ENCODE results near the gene IQGAP2. TPM values are rescaled to one million over a fixed set of nuclear protein-coding genes. Genes with fewer than 3 reads are reported as not detected.

The IQGAP2 gene
- polyA plus RNA-seq, 3 donors, result 5.6 to 17.8 (median 7.0) TPM

DNA sequence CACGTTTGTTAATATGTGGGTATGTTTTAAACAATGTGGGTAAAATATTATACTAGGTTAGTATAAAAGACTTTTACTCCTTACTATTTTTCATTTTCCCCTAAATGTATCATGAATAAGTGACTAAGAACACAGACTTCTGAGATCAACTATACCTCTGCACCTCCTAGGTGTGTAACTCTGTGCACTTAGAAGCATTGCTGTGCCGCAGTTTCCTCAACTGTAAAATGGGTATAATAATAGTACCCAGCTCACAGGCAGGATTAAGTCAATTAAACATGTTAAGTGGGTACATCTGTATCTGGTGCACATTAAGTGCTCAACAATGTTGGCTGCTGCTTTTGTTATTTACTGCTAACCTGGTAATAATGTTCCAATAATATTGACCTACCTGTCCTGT, 291.2 kb downstream of the IQGAP2 start:
- 50 to 71% (median 50%) methylated on average over 2 of the region's 2 CpGs for WGBS, 3 donors
- no peak overlapping the region for H3K27ac ChIP-seq (ENCODE audit: low read depth, low read length)

DNA sequence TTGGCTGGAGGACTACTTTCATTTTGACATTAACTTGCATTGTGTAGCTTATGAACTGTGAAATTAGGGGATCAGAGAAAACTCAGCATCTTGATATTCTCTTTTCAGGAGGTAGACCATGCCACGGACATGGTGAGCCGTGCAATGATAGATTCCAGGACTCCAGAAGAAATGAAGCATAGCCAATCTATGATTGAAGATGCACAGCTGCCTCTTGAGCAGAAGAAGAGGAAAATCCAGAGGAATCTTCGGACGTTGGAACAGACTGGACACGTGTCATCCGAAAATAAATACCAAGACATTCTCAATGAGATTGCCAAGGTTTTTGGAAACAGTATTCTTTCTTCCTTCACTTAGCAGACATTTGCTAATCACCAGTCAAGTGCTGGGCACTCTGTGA, 292.3 kb downstream of the IQGAP2 start:
- WGBS, 3 donors, result 88 to 92% (median 91%) methylated on average over 6 of the region's 6 CpGs
- H3K27ac ChIP-seq (ENCODE audit: low read depth, low read length), result no peak overlapping the region

DNA sequence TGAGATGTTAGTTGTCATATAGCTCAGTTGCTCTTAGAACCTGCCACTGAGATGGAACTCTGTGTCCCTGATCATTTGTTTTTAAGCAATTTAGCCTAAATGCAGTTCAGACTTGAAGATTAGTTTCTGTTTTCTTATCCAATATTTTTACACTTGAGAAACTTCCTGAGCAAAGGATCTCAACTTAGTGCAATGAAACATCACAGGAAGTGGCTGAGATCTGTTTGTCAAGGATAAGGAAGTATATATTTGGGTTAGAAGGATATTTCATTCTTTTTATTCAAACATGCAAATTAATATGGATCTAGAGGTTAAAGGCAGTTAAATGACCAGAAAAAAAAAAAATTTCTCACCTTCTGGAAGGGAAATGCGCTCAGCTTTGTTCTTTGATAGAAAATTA, 293.2 kb downstream of the IQGAP2 start:
- WGBS, 3 donors, result 71 to 83% (median 83%) methylated on average over 1 of the region's 1 CpG
- H3K27ac ChIP-seq (ENCODE audit: low read depth, low read length), result no peak overlapping the region

DNA sequence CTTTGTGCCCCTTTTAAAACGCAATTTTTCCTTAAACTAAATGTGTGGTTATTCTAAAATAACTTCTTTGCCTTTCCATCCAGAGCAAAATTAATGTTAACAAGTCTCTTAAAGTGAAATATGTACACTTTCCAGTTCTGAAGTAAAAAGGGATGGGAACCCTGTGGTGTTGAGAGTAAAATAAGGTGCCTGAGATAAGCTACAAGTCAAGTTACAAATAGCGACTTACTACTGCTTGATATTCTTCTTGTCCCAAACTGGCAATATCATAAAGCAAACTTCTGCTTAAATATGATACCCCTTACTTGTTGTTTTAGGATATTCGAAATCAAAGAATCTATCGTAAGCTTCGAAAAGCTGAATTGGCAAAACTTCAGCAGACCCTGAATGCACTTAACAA, 294.6 kb downstream of the IQGAP2 start:
- WGBS, 3 donors, result 97 to 98% (median 97%) methylated on average over 5 of the region's 5 CpGs
- no peak overlapping the region for H3K27ac ChIP-seq (ENCODE audit: low read depth, low read length)

DNA sequence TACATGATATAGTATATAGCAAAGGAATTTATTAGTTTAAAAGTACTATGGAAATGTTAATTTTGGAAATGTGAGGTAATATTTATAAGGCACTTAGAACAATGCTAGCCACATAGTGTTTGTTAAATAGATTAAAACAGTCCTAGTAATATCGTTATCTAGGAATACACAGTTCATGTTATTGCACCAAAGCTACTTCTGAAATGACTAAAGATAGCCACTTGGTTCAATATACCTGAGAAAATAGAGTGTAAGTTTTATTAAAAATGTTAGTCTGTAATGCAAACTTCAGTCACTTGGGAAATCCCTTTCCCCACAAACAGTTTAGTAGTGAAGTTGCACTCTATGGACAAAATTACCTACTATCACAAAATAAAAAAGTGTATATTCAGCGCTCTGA, 297.5 kb downstream of the IQGAP2 start:
- no peak overlapping the region for H3K27ac ChIP-seq (ENCODE audit: low read depth, low read length)
- 93 to 95% (median 94%) methylated on average over 2 of the region's 2 CpGs for WGBS, 3 donors

DNA sequence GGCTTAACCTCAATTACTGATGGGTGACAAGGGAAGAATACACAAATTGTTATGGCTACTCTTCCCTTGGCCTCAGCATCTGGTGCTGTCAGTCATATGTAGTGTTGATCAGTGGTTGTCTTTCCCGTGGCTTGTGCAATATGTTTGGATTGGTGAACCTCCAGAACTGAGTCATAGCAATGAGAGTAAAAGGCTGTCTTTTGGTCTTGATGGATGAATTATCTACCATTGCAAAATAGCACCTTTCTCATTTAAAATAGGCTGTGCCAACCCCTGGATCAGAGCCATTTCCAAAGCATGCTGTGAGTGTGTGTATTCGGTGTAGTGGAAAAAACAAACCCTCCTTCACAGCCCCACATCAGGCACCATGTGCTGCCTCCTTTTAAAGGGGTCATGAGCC, 298.2 kb downstream of the IQGAP2 start:
- no peak overlapping the region for H3K27ac ChIP-seq (ENCODE audit: low read depth, low read length)
- 54 to 80% (median 62%) methylated on average over 2 of the region's 2 CpGs for WGBS, 3 donors

DNA sequence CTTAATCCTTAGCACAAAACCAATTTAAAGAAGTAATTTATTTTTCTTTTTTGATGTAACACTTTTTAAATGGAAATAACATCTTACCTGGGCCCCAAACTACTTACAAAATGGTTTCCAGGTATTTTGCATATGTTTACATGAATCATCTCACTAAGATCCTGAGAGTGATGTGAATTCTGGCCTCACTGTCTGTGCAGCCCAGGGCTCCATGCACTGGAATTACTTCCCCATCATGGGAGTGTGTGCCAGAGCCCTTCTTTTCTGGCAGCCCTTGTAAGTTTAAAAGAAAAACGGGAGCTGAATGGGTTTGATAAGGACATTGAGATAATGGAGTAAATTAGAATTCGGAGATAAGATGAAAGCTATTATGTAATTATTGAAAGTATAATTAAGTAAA, 300.6 kb downstream of the IQGAP2 start:
- H3K27ac ChIP-seq (ENCODE audit: low read depth, low read length), result no peak overlapping the region
- 34 to 68% (median 63%) methylated on average over 2 of the region's 2 CpGs for WGBS, 3 donors

DNA sequence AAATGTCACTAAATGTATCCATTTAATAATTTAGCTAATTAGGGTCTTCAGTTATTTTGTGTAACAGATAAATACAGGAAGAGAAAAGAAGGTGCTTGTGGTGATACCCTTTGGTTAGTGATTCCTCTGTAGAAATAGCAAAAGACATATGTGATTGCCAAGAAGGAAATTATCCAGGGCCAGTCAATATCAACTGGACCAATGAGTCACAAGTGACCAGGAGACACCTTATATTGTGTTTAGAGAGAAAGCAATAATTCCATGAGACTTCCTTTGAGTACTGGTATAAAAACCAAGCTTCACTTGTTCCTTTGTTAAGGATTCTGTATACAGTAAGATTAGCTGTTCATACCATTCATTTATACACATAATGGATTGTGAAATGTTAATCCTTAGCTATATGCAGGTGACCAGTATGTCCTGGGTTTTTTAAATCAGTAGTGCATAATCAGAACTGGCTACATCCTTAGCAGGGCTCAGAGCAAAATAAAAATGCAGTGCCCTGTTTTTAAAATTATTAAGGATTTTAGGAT, 301.1 kb downstream of the IQGAP2 start:
- no peak overlapping the region for H3K27ac ChIP-seq (ENCODE audit: low read depth, low read length)

DNA sequence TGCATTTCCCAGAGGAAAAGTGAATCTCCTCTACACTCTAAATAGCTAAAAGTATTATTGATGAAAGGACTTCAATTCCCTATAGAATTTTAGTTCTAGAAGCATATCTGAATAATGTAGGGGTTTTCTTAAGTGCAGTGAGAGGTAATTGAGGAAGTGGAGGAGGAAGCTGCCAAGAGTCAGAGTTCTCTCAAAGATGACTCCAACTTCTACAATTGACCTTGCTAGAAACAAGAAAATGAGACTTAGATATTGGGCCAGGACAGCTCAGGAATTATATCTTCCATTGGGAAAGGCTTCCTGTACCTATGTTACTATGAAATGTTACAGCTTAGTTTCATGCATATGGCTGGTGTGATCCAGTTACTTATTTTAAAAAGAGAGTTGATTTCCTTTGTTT, 302.5 kb downstream of the IQGAP2 start:
- H3K27ac ChIP-seq (ENCODE audit: low read depth, low read length), result no peak overlapping the region

DNA sequence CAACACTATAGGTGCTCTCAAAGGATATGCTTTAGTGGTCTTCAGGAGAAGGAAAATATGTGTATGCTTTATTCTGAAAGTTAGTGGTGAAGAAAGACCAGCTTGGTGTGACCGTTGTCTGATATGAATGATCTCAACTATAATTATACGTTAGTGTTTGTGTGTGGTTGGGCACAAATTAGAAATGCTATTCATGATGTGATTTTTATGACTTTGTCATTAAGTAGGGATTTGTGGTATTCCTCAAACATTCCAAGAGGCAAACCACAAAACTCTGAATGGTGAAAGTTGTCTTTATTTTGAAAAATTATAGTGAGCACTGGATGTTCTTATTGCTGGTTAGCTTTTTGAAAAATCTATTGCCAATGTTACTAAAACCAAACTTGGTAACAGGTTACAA, 306.7 kb downstream of the IQGAP2 start:
- H3K27ac ChIP-seq (ENCODE audit: low read depth, low read length), result no peak overlapping the region
- WGBS, 3 donors, result 78 to 92% (median 87%) methylated on average over 2 of the region's 2 CpGs

DNA sequence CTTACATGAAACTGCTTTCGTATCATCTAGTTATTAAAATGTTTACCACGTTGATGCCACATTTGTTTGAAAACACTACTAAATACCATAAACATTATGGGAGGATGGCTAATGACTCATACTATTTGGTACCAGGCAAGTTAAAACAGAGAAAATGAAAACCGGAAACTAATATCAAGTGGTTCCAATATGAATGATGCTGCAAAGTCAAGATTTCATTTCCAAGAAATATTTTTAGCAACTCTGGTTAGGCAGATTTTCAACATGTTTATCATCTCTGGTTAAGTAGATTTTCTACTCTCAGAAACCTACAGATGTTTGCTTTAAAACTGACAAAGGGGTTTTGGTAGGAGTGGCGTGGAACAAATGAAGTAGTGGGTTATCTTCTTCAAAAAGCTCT, 307.9 kb downstream of the IQGAP2 start:
- H3K27ac ChIP-seq (ENCODE audit: low read depth, low read length), result no peak overlapping the region
- WGBS, 3 donors, result 77 to 92% (median 79%) methylated on average over 4 of the region's 4 CpGs

DNA sequence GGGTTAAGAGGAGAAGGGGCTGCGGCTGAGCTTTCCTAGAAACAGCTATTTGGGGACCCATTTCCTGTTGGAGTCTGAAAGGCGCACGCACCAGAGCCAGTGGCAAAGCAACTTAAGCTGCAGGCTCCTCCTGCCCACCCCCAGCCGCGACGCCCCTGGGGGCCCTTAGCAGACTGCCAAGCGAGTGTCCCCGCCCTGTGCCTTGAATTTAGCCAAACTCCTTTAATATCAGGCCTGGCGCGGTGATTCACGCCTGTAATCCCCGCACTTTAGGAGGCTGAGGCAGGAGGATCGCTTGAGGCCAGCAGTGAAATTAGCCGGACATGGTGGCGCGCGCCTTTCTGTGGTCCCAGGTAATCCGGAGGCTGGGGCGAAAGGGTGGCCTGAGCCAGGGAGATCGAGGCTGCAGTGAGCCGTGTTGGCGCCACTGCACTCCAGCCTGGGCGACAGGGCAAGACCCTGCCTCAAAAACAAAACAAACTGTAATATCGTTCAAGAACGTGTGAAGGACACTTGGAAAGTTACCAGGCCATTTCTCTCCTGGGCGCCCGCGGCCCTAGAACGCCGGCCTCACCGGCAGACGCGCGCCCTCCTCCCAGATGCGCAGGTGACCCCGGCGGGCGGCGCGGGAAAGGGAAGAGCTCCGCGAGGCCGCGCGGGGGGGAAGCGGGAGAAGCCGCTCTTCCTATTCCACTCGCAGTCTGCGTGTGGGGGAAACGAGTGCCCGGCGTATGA, 311.8 kb downstream of the IQGAP2 start:
- no peak overlapping the region for H3K27ac ChIP-seq (ENCODE audit: low read depth, low read length)
- WGBS, 3 donors, result 12 to 16% (median 15%) methylated on average over 39 to 52 of the region's 52 CpGs

DNA sequence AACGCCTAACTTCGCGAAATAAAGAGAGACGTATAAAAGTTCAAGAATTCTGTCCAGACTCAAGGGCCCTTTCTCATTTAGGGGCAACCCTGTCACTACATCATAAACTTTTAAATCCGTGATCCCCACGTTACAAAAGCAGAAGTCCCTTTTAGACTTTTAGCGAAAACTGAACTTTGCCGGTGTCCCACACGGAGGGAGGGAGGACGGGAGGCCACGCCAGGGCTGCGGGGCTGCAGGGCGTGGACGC, 312.3 kb downstream of the IQGAP2 start:
- H3K27ac ChIP-seq (ENCODE audit: low read depth, low read length), result no peak overlapping the region
- WGBS, 3 donors, result 0 to 1% (median 0%) methylated on average over 14 of the region's 14 CpGs

DNA sequence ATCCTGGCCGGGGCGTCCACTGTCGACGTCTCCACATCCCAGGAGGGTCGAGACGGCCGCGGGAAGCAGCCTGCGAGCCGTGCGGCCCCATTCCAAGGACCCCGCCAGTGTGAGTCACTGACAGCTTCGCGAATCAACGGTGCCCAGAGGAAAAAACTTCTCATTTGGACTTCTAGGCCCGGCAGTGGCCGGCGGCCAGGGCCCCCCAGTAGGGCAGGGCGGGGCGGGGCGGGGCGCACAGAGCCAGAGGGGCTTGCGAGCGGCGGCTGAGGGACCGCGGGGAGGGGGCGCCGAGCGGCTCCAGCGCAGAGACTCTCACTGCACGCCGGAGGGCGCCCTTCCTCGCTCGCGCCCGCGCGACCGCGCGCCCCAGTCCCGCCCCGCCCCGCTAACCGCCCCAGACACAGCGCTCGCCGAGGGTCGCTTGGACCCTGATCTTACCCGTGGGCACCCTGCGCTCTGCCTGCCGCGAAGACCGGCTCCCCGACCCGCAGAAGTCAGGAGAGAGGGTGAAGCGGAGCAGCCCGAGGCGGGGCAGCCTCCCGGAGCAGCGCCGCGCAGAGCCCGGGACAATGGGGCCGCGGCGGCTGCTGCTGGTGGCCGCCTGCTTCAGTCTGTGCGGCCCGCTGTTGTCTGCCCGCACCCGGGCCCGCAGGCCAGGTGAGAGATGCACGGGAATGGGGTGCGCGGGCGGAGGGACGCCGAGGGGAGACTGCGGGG, 312.8 kb downstream of the IQGAP2 start, which contains the start of gene F2R:
Gene F2R (plus strand): TSS at position 391 of the 720 bp plus-strand sequence. CDS start 182 bp downstream, at position 573.
- WGBS, 3 donors, result 0 to 1% (median 1%) methylated on average over 47 to 82 of the region's 82 CpGs

DNA sequence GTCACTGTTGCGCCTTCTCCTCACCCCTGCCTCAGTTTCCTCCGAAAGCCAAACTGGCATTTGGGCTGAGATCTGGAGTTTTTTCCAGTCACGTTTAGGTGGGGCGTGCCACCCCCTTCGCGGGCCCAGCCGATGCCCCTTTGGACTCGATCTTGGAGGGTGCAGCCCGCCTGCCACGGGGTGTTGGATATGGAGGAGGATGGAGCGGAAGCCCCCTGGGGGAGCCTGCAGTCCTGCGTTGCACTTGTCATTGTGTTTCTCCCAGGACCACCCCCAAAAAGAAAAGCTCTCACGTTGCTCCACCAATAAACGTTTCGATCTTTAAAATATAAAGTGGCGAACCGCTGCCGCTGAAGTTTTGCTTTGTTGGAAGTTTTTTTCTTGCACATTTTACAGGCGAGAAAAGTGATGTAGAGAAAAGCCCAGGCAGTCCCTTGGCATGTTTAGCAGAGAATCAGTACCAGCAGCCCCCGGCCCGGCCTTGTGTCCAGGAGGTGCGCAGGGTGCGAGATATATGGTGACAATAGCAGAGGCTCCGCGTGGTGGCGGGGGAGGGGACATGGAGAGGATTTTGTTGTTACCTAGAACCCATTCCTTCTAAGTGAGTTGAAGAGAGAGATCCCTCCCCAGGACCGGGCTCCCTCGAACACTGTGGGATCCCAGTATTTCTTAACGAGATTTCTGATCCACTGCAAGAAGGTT, 313.5 kb downstream of the IQGAP2 start:
- H3K27ac ChIP-seq (ENCODE audit: low read depth, low read length), result no peak overlapping the region

More for the DNA sequence above, 312.8 kb downstream of the IQGAP2 start, which contains the start of gene F2R:
- no peak within 1 kb of the TSS for H3K27ac ChIP-seq (ENCODE audit: low read depth, low read length)

DNA sequence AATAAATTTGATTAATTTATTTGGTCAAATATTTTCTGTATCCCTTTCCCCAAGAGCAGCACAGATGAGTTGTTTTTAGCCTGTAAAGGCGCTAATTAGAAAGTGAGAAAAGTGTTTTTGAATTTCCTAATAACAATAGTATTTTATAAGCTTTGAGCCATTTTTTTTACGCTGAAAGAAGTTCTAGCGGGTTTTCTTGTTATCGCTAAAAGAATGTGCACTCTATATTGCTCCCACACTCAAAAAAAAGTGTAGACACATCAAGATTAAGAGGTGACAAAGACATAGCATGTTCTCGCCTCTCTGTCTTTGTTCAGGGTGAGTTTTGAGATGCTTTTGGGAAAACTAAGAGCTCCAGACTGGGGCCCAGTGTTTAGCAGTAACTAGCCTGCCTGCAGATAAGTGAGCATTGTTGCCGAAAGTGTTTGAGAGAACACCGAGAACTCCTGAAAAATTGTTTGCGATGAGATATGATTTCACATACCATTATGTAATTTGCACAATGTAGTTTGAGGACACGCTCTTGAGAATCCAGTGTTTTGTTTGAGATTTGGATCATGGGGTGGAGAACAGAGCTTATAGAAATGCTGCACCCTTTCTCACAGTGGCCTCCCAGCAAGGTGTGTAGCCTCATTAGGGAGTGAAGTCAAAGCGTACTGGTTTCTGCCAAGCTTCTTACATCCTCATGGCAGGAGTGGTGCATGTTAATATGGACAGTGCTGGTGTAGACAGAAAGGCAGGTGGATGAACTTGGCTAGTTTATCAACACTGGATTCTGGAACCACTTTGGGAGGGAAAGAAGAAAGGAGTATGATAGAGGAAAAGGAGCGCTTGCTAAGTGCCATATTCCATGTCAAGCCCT, 314.4 kb downstream of the IQGAP2 start:
- no peak overlapping the region for H3K27ac ChIP-seq (ENCODE audit: low read depth, low read length)
- WGBS, 3 donors, result 76 to 88% (median 82%) methylated on average over 11 of the region's 11 CpGs

More for the DNA sequence above, 313.5 kb downstream of the IQGAP2 start:
- WGBS, 3 donors, result 4 to 10% (median 4%) methylated on average over 29 of the region's 29 CpGs

DNA sequence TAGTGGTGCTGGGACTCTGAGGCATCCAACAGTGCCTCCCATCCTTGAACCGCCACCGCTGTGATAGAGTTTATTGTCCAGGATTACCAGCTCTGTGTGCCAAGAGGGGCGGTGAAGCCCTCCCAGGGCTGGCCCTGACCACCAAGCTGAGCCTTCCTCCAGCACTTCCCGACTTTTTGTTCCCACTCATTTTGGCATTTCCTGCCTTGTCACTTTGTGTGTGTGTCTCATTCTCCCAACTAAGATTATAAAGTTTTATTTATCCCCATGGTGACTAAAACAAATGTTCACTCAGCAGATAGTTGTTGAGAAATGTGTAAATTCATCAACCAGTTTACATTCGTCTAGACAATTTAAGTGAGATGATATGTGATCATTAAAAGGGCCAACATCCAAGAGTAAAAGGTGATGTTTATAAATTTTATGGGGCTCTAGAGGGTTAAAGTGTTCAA, 315.3 kb downstream of the IQGAP2 start:
- H3K27ac ChIP-seq (ENCODE audit: low read depth, low read length), result no peak overlapping the region
- WGBS, 3 donors, result 67 to 91% (median 70%) methylated on average over 5 of the region's 5 CpGs

DNA sequence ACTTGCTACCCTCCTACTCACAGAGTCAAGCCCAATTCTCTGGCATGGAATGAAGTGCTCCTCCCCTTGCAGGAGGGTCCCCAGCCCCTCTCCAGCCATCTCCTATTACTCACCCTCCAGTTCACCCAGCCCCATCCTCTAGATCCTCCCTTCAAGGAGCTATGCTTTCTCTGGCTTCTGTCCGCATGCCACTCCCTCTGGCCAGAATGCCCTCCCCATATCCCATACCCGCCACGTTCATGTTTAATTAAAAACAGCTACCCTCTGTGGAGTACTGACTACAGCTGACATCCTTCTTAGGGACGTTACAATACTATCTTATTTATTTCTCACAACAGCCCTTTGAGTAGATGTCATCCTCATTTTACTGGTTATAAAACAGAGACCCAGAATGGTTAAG, 315.8 kb downstream of the IQGAP2 start:
- no peak overlapping the region for H3K27ac ChIP-seq (ENCODE audit: low read depth, low read length)
- 83 to 91% (median 86%) methylated on average over 4 of the region's 4 CpGs for WGBS, 3 donors
